ENCODE results near the gene ARHGAP6.
"Not testable (repeated sequence)": the region's sequence is repeated elsewhere in the genome, so short reads cannot be mapped to it uniquely, and the experiment has no call there.

ARHGAP6 gene

GRCh38 chrX:11589641-11590040 lies 76.1 kb downstream of the ARHGAP6 start:
- H3K4me3 ChIP-seq (ENCODE audit: low read depth, low read length): no peak overlapping the region
- TF ChIP-seq CTCF (IDR thresholded peaks at IDR 0.05; ENCODE audit: borderline replicate concordance, insufficient read depth, low read depth, low read length): no peak

- no peak for TF ChIP-seq CTCF (IDR thresholded peaks at IDR 0.05; ENCODE audit: borderline replicate concordance, insufficient read depth, low read depth, low read length)
- H3K4me3 ChIP-seq (ENCODE audit: low read depth, low read length): no peak overlapping the region
These were observed 77.6 kb downstream of the ARHGAP6 start for GRCh38 chrX:11588097-11588496.

GRCh38 chrX:11585174-11585573 lies 80.5 kb downstream of the ARHGAP6 start:
- no peak overlapping the region for H3K4me3 ChIP-seq (ENCODE audit: low read depth, low read length)
- TF ChIP-seq CTCF (IDR thresholded peaks at IDR 0.05; ENCODE audit: borderline replicate concordance, insufficient read depth, low read depth, low read length): no peak

- no peak for TF ChIP-seq CTCF (IDR thresholded peaks at IDR 0.05; ENCODE audit: borderline replicate concordance, insufficient read depth, low read depth, low read length)
- no peak overlapping the region for H3K4me3 ChIP-seq (ENCODE audit: low read depth, low read length)
These were observed 84.9 kb downstream of the ARHGAP6 start for GRCh38 chrX:11580789-11581188.

GRCh38 chrX:11579636-11580600 lies 85.8 kb downstream of the ARHGAP6 start:
- no peak for TF ChIP-seq CTCF (IDR thresholded peaks at IDR 0.05; ENCODE audit: borderline replicate concordance, insufficient read depth, low read depth, low read length)
- H3K4me3 ChIP-seq (ENCODE audit: low read depth, low read length): no peak overlapping the region

GRCh38 chrX:11578301-11578700 lies 87.4 kb downstream of the ARHGAP6 start:
- not testable (repeated sequence) for H3K4me3 ChIP-seq (ENCODE audit: low read depth, low read length)

- H3K4me3 ChIP-seq (ENCODE audit: low read depth, low read length): no peak overlapping the region
- no peak for TF ChIP-seq CTCF (IDR thresholded peaks at IDR 0.05; ENCODE audit: borderline replicate concordance, insufficient read depth, low read depth, low read length)
These were observed 88.1 kb downstream of the ARHGAP6 start for GRCh38 chrX:11577603-11578002.

All from GM12875 (cell line).